NB4 (cell line): ENCODE measurements around the gene SLC39A11.

Source experiments
- DNase-seq: peaks from one replicate; pipeline ENCODE4 v3.0.0; 2010; ENCODE audit warnings: low read depth
- H3K4me3 ChIP-seq: one replicate; pipeline ENCODE4 v1.5.1; 2011; ENCODE audit warnings: mild to moderate bottlenecking, low read depth, low read length, moderate library complexity
- MYC ChIP-seq: IDR thresholded peaks from 2 replicates; pipeline ENCODE4 v1.6.1; 2011; ENCODE audit warnings: low read depth, low read length
- POLR2A ChIP-seq: IDR thresholded peaks from 2 replicates; pipeline ENCODE4 v1.6.1; 2011; ENCODE audit warnings: mild to moderate bottlenecking; ENCODE audit not compliant: insufficient read length; ENCODE audit errors: extremely low read depth
- TF ChIP-seq, protein P1 (sequence below): IDR thresholded peaks from one replicate; pipeline ENCODE4 v1.5.1; 2012; ENCODE audit warnings: low read depth, low read length
- TF ChIP-seq, protein P2 (sequence below): IDR thresholded peaks from 2 replicates; pipeline ENCODE4 v1.6.1; 2011; ENCODE audit warnings: low read depth, low read length

The SLC39A11 gene

DNA sequence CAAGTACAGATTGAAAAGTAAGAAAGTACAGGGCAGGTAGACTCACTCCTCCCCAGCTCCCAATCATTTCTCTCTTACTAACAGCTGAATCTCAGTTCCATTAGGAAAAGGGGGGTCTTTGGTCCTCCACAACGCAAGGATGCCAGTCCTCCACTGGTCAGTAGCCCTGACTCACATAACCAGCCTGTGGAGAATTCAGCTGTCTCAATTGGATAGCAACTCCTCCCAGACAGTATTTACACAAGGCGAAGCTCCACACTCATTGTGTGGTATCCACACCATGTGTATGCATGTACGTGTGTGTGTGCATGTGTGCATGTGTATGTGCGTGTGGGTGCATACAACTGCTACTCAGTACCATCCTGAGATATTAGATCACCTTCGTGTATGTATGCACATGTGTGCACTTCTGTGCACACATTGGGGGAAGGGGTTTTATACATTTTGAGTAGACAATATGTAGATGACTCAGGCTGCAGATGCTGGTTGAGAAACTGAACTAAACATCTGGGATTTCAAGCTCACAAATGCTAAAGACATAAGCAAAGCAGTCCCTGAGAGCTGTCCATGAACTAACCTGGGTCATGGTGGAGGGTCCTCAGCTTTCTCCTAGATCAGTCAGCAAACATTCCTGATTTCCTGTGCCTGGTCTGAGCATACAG, 240.1 kb downstream of the SLC39A11 start:
- DNase-seq: no peak
- no peak overlapping the region for H3K4me3 ChIP-seq
- TF ChIP-seq POLR2A (no peak), MYC (no peak)
- TF ChIP-seq, protein P1, sequence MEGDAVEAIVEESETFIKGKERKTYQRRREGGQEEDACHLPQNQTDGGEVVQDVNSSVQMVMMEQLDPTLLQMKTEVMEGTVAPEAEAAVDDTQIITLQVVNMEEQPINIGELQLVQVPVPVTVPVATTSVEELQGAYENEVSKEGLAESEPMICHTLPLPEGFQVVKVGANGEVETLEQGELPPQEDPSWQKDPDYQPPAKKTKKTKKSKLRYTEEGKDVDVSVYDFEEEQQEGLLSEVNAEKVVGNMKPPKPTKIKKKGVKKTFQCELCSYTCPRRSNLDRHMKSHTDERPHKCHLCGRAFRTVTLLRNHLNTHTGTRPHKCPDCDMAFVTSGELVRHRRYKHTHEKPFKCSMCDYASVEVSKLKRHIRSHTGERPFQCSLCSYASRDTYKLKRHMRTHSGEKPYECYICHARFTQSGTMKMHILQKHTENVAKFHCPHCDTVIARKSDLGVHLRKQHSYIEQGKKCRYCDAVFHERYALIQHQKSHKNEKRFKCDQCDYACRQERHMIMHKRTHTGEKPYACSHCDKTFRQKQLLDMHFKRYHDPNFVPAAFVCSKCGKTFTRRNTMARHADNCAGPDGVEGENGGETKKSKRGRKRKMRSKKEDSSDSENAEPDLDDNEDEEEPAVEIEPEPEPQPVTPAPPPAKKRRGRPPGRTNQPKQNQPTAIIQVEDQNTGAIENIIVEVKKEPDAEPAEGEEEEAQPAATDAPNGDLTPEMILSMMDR: no peak

DNA sequence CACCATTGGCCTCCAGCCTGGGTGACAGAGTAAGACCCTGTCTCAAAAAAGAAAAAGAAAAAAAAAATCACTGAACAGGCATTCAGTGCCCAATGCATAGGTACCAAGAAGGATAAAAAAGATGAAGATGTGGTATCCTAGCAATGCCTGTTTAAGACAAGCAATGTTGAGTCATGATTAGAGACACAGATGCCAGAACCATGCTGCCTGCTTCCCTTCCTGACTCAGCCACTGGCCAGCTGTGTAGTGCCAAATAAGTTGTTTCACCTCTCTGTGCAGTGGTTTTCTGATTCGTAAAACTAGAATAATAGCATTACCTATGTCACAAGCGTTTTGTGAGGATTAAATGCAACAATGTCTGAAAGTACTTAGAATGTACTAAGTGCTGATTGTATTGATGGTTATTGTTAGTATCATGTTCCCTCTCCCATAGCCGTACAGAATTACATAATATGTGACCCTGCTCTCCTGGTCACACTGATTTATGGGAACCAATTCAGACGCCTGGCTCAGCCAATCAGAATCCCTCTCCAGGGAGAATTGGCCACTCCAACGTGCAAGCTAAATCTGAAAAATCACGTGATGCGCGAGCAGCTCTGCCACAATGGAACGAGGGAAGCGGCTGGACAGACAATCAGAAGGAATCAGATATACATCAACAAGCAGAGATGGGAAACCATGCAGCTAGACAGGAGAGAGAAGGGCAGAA, 241.9 kb downstream of the SLC39A11 start:
- TF ChIP-seq MYC (no peak), POLR2A (no peak)
- TF ChIP-seq, protein P2, sequence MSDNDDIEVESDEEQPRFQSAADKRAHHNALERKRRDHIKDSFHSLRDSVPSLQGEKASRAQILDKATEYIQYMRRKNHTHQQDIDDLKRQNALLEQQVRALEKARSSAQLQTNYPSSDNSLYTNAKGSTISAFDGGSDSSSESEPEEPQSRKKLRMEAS: no peak
- TF ChIP-seq, protein P1: no peak
- no peak overlapping the region for H3K4me3 ChIP-seq
- no peak for DNase-seq

DNA sequence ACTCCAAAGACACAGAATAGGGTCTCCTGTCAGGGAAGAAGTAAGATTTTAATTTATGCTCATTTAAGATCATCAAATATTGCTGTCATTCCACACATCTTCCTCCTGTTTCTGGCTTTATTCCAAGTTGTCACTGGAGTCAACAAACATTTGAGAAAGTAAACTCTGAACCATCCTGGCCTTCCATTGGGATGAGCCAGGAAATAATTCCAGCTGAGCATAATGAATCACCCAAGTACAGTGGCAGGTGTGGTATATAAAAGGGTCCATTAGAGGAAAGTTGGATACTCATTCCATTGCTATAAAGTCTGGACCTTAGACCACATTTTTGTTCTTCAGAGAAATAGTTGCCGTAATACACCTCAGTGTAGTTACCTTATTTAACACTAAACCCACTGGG, 246.1 kb downstream of the SLC39A11 start:
- no peak for DNase-seq
- TF ChIP-seq, protein P1: no peak
- TF ChIP-seq, protein P2: no peak
- TF ChIP-seq POLR2A (no peak), MYC (no peak)
- no peak overlapping the region for H3K4me3 ChIP-seq

DNA sequence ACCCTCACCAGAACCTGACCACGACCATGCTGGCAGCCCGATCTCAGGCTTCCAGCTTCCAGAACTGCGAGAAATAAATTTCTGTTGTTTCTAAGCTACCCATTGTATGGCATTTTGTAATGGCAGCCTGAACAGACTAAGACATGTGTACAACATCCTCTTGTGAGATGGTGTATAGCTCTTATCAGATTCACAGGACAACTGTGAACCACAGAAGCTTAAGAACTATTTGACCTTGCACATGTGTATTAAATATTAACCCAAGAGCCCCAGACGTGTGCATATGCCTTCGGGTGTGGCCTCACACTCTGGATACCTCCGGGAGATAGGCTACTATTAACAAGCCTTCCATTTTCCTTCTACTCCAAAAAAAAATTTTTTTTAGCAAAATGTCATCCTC, 248.9 kb downstream of the SLC39A11 start:
- H3K4me3 ChIP-seq: no peak overlapping the region
- TF ChIP-seq, protein P1: no peak
- TF ChIP-seq, protein P2: no peak
- TF ChIP-seq POLR2A: no peak
- TF ChIP-seq MYC: no peak
- DNase-seq: no peak

DNA sequence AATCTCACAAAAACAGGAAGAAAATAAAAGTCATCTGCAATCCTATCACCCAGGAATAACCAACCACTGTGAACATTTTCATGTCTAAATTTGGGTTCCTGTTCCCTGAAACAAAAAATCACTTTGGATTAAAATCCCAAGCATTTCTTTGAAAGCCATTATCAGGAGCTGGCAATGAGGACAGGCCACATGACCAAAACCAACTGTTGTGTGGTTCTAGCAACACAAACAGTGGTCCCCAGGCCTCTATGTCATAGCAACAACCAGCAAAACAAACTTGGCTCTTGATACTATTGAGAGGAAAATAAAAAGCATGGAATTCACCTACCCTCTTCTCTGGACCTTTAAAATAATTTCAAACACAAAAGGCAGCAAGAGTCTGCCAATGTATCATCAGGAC, 252.5 kb downstream of the SLC39A11 start:
- H3K4me3 ChIP-seq: no peak overlapping the region
- TF ChIP-seq MYC (no peak), POLR2A (no peak)
- TF ChIP-seq, protein P1: no peak
- TF ChIP-seq, protein P2: no peak
- DNase-seq: no peak
